OCI-LY7 (cell line): Measurements from ENCODE around the gene ANKRD52. TPM values are rescaled to one million over a fixed set of nuclear protein-coding genes. Genes with fewer than 3 reads are reported as not detected.
"Not testable (repeated sequence)": the region's sequence is repeated elsewhere in the genome, so short reads cannot be mapped to it uniquely, and the experiment has no call there.

Source experiments
- BruUV-seq: library from RNA; stranded (reverse); fragments of 400-500 nt; replicated peaks from 2 replicates; lab custom pipeline; 2021; lab: Mats Ljungman, UMichigan
- CTCF ChIA-PET: fragments of 300-600 bp; sonication (Branson Sonifier 250); formaldehyde crosslinking; loops from one replicate; lab custom pipeline; 2022; ENCODE audit warnings: antibody characterized with exemption; ENCODE audit not compliant: unreplicated experiment; lab: Charles Lee
- POLR2A ChIA-PET: fragments of 300-600 bp; sonication (Branson Sonifier 250); formaldehyde crosslinking; loops from one replicate; lab custom pipeline; 2022; ENCODE audit warnings: antibody characterized with exemption; lab: Charles Lee
- DNase-seq: peaks from one replicate; pipeline ENCODE4 v3.0.0-alpha.2; 2015; ENCODE audit warnings: low spot score
- H2AFZ ChIP-seq: fragments of 200-600 bp; sonication (generic), shearing (Covaris generic); 2 replicates; pipeline ENCODE4 v1.6.1; 2014; ENCODE audit warnings: mild to moderate bottlenecking, antibody characterized with exemption, low read length, moderate library complexity
- H3K27ac ChIP-seq: fragments of 200-600 bp; sonication (generic); 2 replicates; pipeline ENCODE4 v1.5.1; 2014; ENCODE audit warnings: mixed run types, low read depth, mild to moderate bottlenecking, moderate library complexity, low read length, inconsistent platforms; ENCODE audit not compliant: poor library complexity, severe bottlenecking
- H3K36me3 ChIP-seq: fragments of 200-600 bp; sonication (generic); 2 replicates; pipeline ENCODE4 v1.6.1; 2014; ENCODE audit warnings: mild to moderate bottlenecking, antibody characterized with exemption, low read length, moderate library complexity, mixed read lengths; ENCODE audit not compliant: insufficient read depth
- H3K4me1 ChIP-seq: fragments of 200-600 bp; sonication (generic); 2 replicates; pipeline ENCODE4 v1.5.1; 2014; ENCODE audit warnings: mild to moderate bottlenecking, low read length; ENCODE audit not compliant: insufficient read depth, poor library complexity, severe bottlenecking
- H3K4me2 ChIP-seq: fragments of 200-600 bp; sonication (generic); 2 replicates; pipeline ENCODE4 v1.6.1; 2014; ENCODE audit warnings: mild to moderate bottlenecking, low read length
- H3K4me3 ChIP-seq: fragments of 200-600 bp; sonication (generic); 2 replicates; pipeline ENCODE4 v1.5.1; 2014; ENCODE audit warnings: mild to moderate bottlenecking, low read depth, low read length; ENCODE audit not compliant: poor library complexity, severe bottlenecking
- H3K79me2 ChIP-seq: fragments of 200-600 bp; sonication (generic); 2 replicates; pipeline ENCODE4 v1.6.1; 2016; ENCODE audit warnings: low read depth, mild to moderate bottlenecking, low read length, moderate library complexity, mixed read lengths; ENCODE audit not compliant: insufficient read depth
- H3K9me2 ChIP-seq: fragments of 200-600 bp; sonication (generic); 2 replicates; pipeline ENCODE4 v1.6.1; 2016; ENCODE audit warnings: mild to moderate bottlenecking, low read length, mixed read lengths; ENCODE audit not compliant: insufficient read depth
- H3K9me3 ChIP-seq: fragments of 200-600 bp; sonication (generic); 2 replicates; pipeline ENCODE4 v1.6.1; 2014; ENCODE audit warnings: mild to moderate bottlenecking, mixed run types, low read length, mixed read lengths
- H4K20me1 ChIP-seq: fragments of 200-600 bp; sonication (generic); 2 replicates; pipeline ENCODE4 v1.6.1; 2014; ENCODE audit warnings: mild to moderate bottlenecking, antibody characterized with exemption, low read length, moderate library complexity, mixed read lengths; ENCODE audit not compliant: insufficient read depth
- EZH2phosphoT487 ChIP-seq: fragments of 200-600 bp; sonication (generic); IDR thresholded peaks from 2 replicates; pipeline ENCODE4 v1.6.1; 2018; ENCODE audit warnings: low read depth, borderline replicate concordance, mild to moderate bottlenecking, mixed run types, antibody characterized with exemption, low read length, moderate library complexity, mixed read lengths
- intact Hi-C: fragments of 100-400 bp; cut with micrococcal nuclease; formaldehyde crosslinking; loops from one replicate; pipeline ENCODE4 v1.10.0; 2022; ENCODE audit not compliant: unreplicated experiment
- total RNA-seq, 2 experiments: library from RNA; depleted of rRNA in 1 of 2; stranded (reverse); fragments of >200 nt in 1 of 2; shearing (Covaris generic) in 1 of 2; gene quantifications; 2 replicates each; pipeline ENCODE4 v1.2.3, GENCODE V29; 2014 to 2022
- TF ChIP-seq, protein P1 (sequence below): fragments of 200-600 bp; sonication (generic); conservative IDR thresholded peaks from 2 replicates; pipeline ENCODE4 v1.5.1; 2014; ENCODE audit warnings: mild to moderate bottlenecking, antibody characterized with exemption, low read length, moderate library complexity, mixed read lengths

ANKRD52 gene
- total RNA-seq, 2 experiments from 2014 or later, result 11.7 to 35.0 TPM

- Histone ChIP-seq H4K20me1 (no peaks in the 10 kb centered on the region), H3K9me2 (no peaks in the 10 kb centered on the region), H3K27ac (no peak overlapping the region), H2AFZ (no peak overlapping the region), H3K79me2 (no peaks in the 10 kb centered on the region), H3K4me3 (no peak overlapping the region), H3K36me3 (peaks cover 93% of the 10 kb centered on the region), H3K9me3 (no peaks in the 10 kb centered on the region), H3K4me2 (no peak overlapping the region), H3K4me1 (no peaks in the 10 kb centered on the region)
- ChIA-PET CTCF (no interaction called here), POLR2A (no interaction called here)
- TF ChIP-seq EZH2phosphoT487, result no peak
- TF ChIP-seq, protein P1, sequence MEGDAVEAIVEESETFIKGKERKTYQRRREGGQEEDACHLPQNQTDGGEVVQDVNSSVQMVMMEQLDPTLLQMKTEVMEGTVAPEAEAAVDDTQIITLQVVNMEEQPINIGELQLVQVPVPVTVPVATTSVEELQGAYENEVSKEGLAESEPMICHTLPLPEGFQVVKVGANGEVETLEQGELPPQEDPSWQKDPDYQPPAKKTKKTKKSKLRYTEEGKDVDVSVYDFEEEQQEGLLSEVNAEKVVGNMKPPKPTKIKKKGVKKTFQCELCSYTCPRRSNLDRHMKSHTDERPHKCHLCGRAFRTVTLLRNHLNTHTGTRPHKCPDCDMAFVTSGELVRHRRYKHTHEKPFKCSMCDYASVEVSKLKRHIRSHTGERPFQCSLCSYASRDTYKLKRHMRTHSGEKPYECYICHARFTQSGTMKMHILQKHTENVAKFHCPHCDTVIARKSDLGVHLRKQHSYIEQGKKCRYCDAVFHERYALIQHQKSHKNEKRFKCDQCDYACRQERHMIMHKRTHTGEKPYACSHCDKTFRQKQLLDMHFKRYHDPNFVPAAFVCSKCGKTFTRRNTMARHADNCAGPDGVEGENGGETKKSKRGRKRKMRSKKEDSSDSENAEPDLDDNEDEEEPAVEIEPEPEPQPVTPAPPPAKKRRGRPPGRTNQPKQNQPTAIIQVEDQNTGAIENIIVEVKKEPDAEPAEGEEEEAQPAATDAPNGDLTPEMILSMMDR, result no peak
- no TSS peak for BruUV-seq
- no peak for DNase-seq
- intact Hi-C loops, result no loop called here
Measured at GRCh38 chr12:56274299-56274698, 16.1 kb upstream of the ANKRD52 start.

GRCh38 chr12:56272468-56272867 lies 14.3 kb upstream of the ANKRD52 start:
- intact Hi-C loops, H2AFZ ChIP-seq, H3K79me2 ChIP-seq, H3K4me2 ChIP-seq, BruUV-seq, H4K20me1 ChIP-seq, H3K9me3 ChIP-seq, H3K4me1 ChIP-seq, DNase-seq, H3K9me2 ChIP-seq, H3K27ac ChIP-seq, H3K4me3 ChIP-seq, CTCF ChIA-PET: not testable (repeated sequence)
- POLR2A ChIA-PET, result interaction anchor here (0.7 kb wide), 1 partner anchor 198 kb away, joined by 4 read pairs; no protein-coding TSS in a partner anchor
- H3K36me3 ChIP-seq, result peaks cover 75% of the 10 kb centered on the region

- no peak overlapping the region for H2AFZ ChIP-seq
- H3K9me3 ChIP-seq, result no peaks in the 10 kb centered on the region
- POLR2A ChIA-PET, result no interaction called here
- intact Hi-C loops, result no loop called here
- no peaks in the 10 kb centered on the region for H4K20me1 ChIP-seq
- no peak overlapping the region for H3K27ac ChIP-seq
- no peaks in the 10 kb centered on the region for H3K79me2 ChIP-seq
- H3K4me1 ChIP-seq, result peaks cover 12% of the 10 kb centered on the region
- no peaks in the 10 kb centered on the region for H3K9me2 ChIP-seq
- TF ChIP-seq, protein P1, result peak; percentile 82
- TF ChIP-seq EZH2phosphoT487, result no peak
- no peak overlapping the region for H3K4me3 ChIP-seq
- peak; percentile 51 for DNase-seq
- no TSS peak for BruUV-seq
- H3K4me2 ChIP-seq, result no peak overlapping the region
- CTCF ChIA-PET, result no interaction called here
- peaks cover 63% of the 10 kb centered on the region for H3K36me3 ChIP-seq
Measured at GRCh38 chr12:56271031-56271430, 12.8 kb upstream of the ANKRD52 start.
